Activated naive CD8-positive, alpha-beta T cell treated with anti-CD3 and anti-CD28 coated beads for 36 hours (primary cell): Measurements from ENCODE around the gene GOT1. TPM values are rescaled to one million over a fixed set of nuclear protein-coding genes. Genes with fewer than 3 reads are reported as not detected.

ENCODE experiments used
- DNase-seq: peaks from one replicate; pipeline ENCODE4 v3.0.0; 2021
- H3K27ac Mint-ChIP-seq: one replicate; pipeline ENCODE4 v1.8.0; 2022; ENCODE audit warnings: mild to moderate bottlenecking, moderate library complexity, mixed read lengths
- H3K27me3 Mint-ChIP-seq: one replicate; pipeline ENCODE4 v1.8.0; 2022; ENCODE audit warnings: mild to moderate bottlenecking, mixed read lengths
- H3K36me3 Mint-ChIP-seq: one replicate; pipeline ENCODE4 v1.8.0; 2021; ENCODE audit warnings: mild to moderate bottlenecking, mixed read lengths
- H3K4me1 Mint-ChIP-seq: one replicate; pipeline ENCODE4 v1.8.0; 2021; ENCODE audit warnings: mixed read lengths
- H3K4me3 Mint-ChIP-seq: one replicate; pipeline ENCODE4 v1.8.0; 2022; ENCODE audit warnings: mild to moderate bottlenecking, moderate library complexity, mixed read lengths
- H3K9me3 Mint-ChIP-seq: one replicate; pipeline ENCODE4 v1.8.0; 2022; ENCODE audit warnings: mixed read lengths
- total RNA-seq, 2 experiments: library from RNA; stranded (reverse); gene quantifications; one replicate each; pipeline ENCODE4 v1.2.3, GENCODE V29; 2021

GOT1 gene
- total RNA-seq, 2 experiments from 2014 or later, result 50.8 to 53.9 TPM

DNA sequence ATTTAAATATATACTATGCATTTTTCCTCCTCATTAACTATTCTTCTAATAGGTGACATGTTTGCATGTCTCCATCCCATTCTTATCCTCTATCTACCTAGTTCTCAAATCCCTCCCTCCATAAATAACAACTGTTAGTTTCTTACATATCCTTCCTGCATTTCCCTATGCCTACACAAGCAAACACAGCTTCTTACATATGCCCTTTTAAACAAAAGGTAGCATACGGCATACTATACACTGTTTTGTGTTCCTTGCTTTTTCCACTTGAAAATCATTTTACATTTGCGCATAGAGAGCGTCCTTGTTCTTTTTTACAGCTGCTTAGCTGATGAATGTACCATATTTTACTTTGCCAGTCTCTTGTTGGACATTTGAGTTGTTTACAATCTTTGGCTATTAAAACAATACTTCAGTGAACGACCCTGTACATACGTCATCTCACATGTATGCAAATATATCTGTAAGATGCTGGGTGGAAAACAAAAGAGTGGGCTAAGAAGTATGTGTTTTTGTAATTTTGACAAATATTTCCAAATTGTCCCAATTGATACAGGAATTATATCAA, 7.8 kb downstream of the GOT1 start:
- no peaks in the 10 kb centered on the region for H3K27me3 Mint-ChIP-seq
- no peaks in the 10 kb centered on the region for H3K9me3 Mint-ChIP-seq

DNA sequence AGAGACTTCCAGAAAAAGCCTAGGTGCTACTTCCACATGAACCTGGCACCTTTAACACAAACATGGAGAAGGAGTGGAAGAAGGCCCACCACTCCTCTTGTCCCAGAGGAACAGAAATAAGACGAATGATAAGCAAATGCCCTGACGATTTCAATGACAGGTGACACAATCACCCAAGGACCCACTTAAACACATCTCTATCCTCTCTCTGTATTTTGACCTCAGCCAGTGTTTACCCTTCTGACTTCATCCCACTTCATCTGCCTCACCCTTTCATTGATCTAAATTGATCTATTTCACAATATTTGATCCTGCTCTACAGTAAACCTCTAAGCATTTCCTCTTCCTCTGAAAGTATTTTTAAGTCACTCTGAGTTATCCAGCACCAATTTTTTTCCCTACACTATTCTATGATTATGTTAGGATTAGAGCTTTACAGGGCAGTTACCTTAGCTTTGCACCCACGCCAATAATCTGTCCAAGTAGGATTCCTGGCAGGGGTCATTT, 9.1 kb downstream of the GOT1 start:
- Mint-ChIP-seq H3K9me3 (peaks cover 1% of the 10 kb centered on the region), H3K27me3 (no peaks in the 10 kb centered on the region), H3K4me1 (no peaks in the 10 kb centered on the region), H3K27ac (no peak overlapping the region), H3K36me3 (peaks cover 37% of the 10 kb centered on the region), H3K4me3 (no peak overlapping the region)
- no peak for DNase-seq

More for the DNA sequence above, 7.8 kb downstream of the GOT1 start:
- no peak for DNase-seq
- no peak overlapping the region for H3K27ac Mint-ChIP-seq
- peaks cover 5% of the 10 kb centered on the region for H3K4me1 Mint-ChIP-seq
- peaks cover 27% of the 10 kb centered on the region for H3K36me3 Mint-ChIP-seq
- no peak overlapping the region for H3K4me3 Mint-ChIP-seq

DNA sequence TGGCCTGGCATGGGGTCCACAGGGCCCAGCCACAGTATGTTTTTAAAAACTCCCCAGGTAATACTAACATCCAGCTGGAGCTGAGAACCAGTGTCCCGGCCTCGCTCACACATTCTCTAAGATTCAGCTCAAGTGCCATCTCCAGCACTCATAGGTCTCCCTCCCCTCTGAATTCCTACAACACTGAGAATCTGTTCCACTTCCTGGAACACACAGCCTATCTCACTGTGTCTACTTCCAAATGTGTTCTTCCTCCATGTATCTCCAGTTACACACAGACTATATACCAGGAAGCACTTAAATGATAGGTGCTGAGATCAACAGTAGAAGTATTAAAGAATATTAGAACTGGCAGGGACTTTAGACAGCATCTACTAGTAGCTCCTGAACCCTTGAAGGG, 10.7 kb downstream of the GOT1 start:
- peaks cover 2% of the 10 kb centered on the region for H3K4me1 Mint-ChIP-seq
- peaks cover 47% of the 10 kb centered on the region for H3K36me3 Mint-ChIP-seq
- H3K27me3 Mint-ChIP-seq, result no peaks in the 10 kb centered on the region
- no peak overlapping the region for H3K4me3 Mint-ChIP-seq
- no peak for DNase-seq
- peaks cover 1% of the 10 kb centered on the region for H3K9me3 Mint-ChIP-seq
- no peak overlapping the region for H3K27ac Mint-ChIP-seq

DNA sequence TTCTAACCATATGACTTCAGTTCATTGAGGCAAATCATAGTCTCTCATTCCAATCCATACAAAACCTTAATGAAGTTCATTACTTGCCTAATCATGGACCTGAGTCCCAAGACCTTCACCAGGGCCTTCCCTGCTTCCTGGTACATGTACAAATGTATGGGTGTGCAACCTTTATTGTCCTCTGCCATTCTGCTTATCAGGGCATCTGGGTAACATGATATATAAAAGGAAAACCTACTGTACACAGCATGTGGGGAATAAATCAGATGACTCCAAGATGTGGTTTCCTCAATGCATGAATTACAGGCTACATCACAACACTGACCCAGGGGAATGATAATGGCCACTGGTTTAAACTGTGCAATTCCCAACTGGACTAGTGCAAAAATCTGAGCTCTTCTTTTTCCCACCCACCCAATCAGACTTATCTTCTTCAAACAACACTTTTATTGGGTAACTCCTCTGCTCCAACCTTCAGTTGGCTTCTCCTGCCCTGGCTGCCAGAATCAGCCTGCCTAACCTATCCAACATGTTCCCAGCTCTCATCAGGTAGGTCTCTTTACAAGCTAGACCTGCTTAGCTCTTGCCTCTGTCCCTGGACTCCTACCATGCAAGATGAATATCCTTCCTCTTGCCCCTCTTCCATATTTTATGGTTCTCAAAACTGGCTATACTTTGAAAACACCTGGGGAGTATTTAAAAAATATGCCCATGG, 11.4 kb downstream of the GOT1 start:
- peaks cover 52% of the 10 kb centered on the region for H3K36me3 Mint-ChIP-seq
- no peak overlapping the region for H3K4me3 Mint-ChIP-seq
- no peak for DNase-seq
- no peak overlapping the region for H3K27ac Mint-ChIP-seq
- peaks cover 1% of the 10 kb centered on the region for H3K9me3 Mint-ChIP-seq
- H3K4me1 Mint-ChIP-seq, result peaks cover 2% of the 10 kb centered on the region
- no peaks in the 10 kb centered on the region for H3K27me3 Mint-ChIP-seq

DNA sequence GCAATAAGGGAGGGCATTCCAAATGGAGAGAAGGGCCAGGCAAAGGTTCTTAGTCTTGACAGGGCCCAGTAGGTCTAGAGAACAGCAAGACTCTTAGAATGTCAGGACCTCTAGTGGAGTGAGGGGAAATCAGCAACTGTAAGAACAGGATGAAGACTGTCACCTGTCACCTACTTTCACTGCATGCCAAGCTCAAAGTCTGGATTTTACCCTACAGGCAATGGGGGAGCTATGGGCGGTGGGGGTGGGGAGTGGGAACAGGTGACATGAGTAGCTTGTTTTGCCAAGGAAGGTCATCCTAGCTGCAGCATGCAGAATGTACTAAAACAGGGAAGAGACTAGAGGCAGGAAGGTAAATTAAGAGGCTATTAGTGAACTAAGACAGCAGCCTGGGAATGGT, 18.3 kb downstream of the GOT1 start:
- Mint-ChIP-seq H3K4me3 (no peak overlapping the region), H3K27ac (no peak overlapping the region), H3K27me3 (no peaks in the 10 kb centered on the region), H3K4me1 (peaks cover 2% of the 10 kb centered on the region), H3K36me3 (peaks cover 33% of the 10 kb centered on the region), H3K9me3 (peaks cover 1% of the 10 kb centered on the region)
- DNase-seq, result no peak

DNA sequence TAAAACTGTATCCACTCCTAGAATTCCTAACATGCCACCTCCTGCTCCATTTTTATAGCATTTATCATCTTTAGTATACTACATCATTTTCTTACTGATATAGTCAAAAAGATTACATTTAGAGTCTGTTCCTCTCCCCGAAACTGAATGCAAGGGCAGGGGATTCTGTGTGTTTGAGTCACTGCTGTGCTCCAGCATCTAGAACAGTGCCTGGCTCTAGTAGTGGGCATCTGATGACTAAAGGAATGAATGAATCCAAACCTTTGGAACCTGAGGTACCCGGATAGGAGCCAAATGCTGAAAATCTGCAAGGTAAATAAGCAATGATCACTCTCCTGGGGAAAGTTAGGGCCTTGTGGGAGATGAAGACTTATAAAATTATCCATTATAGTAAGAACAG, 18.9 kb downstream of the GOT1 start:
- peaks cover 1% of the 10 kb centered on the region for H3K9me3 Mint-ChIP-seq
- no peak overlapping the region for H3K27ac Mint-ChIP-seq
- H3K36me3 Mint-ChIP-seq, result peaks cover 31% of the 10 kb centered on the region
- no peak overlapping the region for H3K4me3 Mint-ChIP-seq
- H3K27me3 Mint-ChIP-seq, result no peaks in the 10 kb centered on the region
- peaks cover 2% of the 10 kb centered on the region for H3K4me1 Mint-ChIP-seq
- DNase-seq, result no peak

DNA sequence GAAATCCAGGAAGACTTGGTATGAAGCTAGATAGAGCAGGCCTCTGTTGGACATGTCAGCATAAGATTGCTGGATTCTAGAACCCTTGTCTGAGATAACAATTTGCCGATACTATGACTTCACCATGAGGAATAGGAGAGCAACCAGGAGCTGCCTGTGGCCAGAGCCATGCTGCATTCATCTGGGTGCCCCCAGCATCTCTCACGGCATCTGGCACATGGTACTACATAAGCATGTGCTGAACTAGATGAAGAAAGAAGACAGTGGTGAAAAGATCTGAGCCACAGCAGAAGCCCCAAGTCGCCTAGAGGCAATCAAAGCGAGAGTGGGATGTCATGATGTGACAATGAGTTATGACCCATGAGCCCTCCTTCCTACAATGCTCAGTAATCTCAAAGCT, 19.5 kb downstream of the GOT1 start:
- Mint-ChIP-seq H3K27me3 (no peaks in the 10 kb centered on the region), H3K4me3 (no peak overlapping the region)

DNA sequence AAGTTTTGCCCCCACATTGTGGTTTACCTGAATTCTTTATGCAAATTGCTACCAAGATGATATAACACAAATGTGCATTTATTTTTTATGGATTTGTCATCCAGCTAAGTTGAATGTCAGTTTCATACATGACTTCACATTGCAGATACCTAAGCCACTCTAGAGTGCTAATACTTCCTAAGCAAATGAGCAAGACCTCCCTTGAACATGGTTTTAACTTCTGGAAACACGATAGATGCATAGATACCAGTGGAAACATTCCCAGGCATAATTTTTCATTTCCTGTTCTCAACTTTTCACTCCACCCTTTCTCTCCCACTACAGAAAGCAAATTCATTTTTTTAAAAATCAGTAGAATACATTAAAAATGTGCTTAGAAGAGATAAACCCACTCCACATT, 20.3 kb downstream of the GOT1 start:
- Mint-ChIP-seq H3K9me3 (no peaks in the 10 kb centered on the region), H3K4me1 (peaks cover under 1% of the 10 kb centered on the region), H3K4me3 (no peak overlapping the region), H3K27ac (no peak overlapping the region), H3K27me3 (no peaks in the 10 kb centered on the region), H3K36me3 (peaks cover 24% of the 10 kb centered on the region)
- DNase-seq, result no peak

More for the DNA sequence above, 19.5 kb downstream of the GOT1 start:
- H3K36me3 Mint-ChIP-seq, result peaks cover 27% of the 10 kb centered on the region
- no peak for DNase-seq
- H3K4me1 Mint-ChIP-seq, result peaks cover 2% of the 10 kb centered on the region
- no peaks in the 10 kb centered on the region for H3K9me3 Mint-ChIP-seq
- H3K27ac Mint-ChIP-seq, result no peak overlapping the region

DNA sequence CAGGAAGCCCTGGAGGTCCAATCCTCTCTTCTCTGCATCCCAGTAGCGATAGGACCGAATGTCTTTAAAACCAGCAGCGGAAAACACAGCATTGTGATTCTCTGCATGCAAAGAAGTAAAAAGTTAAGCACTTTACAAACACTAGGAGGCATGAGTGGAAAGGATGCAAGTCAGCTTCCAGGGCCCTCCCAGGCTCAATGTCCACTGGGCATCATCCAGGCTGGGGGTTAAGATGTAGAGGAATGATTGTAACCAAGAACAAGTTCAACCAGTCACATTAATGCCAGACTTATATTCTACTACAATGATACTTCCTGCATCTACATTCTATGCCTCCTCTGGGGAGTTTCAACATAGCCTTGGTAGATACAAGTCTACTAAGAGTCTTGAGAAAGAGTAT, 24.3 kb downstream of the GOT1 start:
- Mint-ChIP-seq H3K27me3 (no peaks in the 10 kb centered on the region), H3K27ac (no peak overlapping the region), H3K4me3 (no peak overlapping the region), H3K9me3 (no peaks in the 10 kb centered on the region), H3K4me1 (no peaks in the 10 kb centered on the region), H3K36me3 (peaks cover 14% of the 10 kb centered on the region)
- no peak for DNase-seq

DNA sequence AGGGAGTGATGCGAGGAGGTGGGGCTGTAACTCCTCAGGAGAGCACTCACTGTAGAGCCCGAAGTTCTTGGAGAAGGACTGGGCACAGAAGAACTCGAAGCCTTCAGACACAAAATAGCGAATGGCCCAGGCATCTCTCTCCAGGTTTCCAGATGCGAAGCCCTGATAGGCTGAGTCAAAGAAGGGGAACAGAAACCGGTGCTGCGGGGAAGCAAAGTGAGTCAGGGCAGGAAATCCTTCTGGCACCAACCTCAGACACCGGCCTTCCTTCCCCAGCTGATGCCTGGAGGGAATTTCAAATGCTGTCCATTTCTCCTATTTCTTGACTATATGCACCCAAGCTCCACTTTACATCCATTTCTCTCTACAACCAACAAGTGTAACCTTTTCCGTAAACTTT, 26.8 kb downstream of the GOT1 start:
- no peaks in the 10 kb centered on the region for H3K4me1 Mint-ChIP-seq

DNA sequence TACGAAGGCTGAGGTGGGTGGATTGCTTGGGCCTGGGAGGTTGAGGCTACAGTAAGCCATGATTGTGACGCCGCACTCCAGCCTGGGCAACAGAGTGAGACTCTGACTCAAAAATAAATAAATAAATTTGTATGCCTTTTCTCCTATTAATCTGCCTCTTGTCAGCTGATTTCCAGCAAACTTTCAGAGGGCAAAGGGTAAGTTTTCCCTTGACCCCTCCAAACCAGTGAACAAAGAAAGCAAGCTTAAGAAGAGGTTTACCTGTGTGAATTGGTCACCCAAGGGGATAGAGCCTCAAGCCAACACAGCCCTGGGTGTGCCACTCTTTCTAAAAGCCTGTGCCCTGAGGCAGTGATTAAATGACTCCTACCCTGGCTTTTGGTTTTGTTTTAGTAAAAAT, 30.8 kb downstream of the GOT1 start:
- no peak overlapping the region for H3K4me3 Mint-ChIP-seq
- H3K27me3 Mint-ChIP-seq, result no peaks in the 10 kb centered on the region
- H3K9me3 Mint-ChIP-seq, result no peaks in the 10 kb centered on the region
- no peak for DNase-seq
- H3K36me3 Mint-ChIP-seq, result peaks cover 3% of the 10 kb centered on the region
- no peak overlapping the region for H3K27ac Mint-ChIP-seq
- peaks cover 3% of the 10 kb centered on the region for H3K4me1 Mint-ChIP-seq

More for the DNA sequence above, 26.8 kb downstream of the GOT1 start:
- H3K36me3 Mint-ChIP-seq, result peaks cover 14% of the 10 kb centered on the region
- DNase-seq, result no peak
- no peak overlapping the region for H3K27ac Mint-ChIP-seq
- H3K9me3 Mint-ChIP-seq, result no peaks in the 10 kb centered on the region
- no peak overlapping the region for H3K4me3 Mint-ChIP-seq
- H3K27me3 Mint-ChIP-seq, result no peaks in the 10 kb centered on the region

DNA sequence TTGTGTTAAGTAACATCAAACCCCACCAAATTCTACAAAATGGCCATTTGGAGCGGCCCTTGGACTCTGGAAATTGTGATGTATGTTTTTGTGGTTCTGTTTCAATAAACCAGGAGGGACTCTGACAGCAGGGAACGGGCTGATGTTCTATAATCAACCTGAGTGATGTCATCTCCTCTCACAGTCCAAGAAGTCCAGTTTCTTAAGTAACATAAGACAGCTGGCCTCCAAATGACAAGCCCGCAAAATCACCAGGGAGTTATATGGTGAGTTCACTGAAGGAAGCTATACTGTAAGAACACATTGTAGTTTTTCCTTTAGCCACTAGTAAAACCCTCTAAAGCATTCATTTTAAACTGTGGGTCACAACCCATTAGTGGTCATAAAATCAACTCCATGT, 34.0 kb downstream of the GOT1 start:
- H3K9me3 Mint-ChIP-seq, result no peaks in the 10 kb centered on the region
- no peaks in the 10 kb centered on the region for H3K36me3 Mint-ChIP-seq
- no peaks in the 10 kb centered on the region for H3K27me3 Mint-ChIP-seq
- H3K4me1 Mint-ChIP-seq, result peaks cover 5% of the 10 kb centered on the region
- H3K27ac Mint-ChIP-seq, result no peak overlapping the region
- no peak for DNase-seq
- H3K4me3 Mint-ChIP-seq, result no peak overlapping the region

DNA sequence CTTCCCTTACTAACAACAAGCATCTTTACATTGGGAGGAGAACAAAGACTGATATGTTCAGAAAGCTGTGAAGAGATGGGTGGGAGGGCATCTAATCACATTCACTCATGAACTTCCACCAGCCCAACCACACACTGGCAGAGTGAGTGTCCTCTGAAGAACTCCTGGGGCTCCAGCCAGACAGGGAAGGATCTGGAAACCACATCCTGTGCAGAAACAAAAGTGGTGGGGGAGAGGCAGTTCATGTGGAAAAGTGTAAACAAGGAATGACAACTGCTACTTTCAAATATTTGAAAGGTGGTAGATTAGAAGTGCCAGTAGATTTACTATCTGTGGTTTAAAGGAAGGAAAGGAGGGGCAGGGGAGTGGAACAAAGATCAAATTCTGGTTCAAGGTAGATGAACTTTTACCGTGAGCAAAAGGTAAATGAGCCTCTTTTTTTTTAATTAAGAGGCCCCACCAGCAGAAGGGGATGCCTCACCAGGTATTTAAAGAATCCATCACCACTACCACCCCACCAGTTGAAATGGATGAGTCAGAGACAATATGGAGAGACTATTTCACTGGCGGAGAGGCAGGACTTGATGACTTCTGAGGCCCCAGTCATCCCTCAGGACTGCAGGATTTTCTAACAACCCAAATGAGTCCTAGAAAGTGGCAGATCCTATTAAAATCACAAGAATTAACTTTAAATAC, 34.5 kb downstream of the GOT1 start:
- H3K9me3 Mint-ChIP-seq, result no peaks in the 10 kb centered on the region
- H3K4me1 Mint-ChIP-seq, result peaks cover 5% of the 10 kb centered on the region
- DNase-seq, result no peak
- no peak overlapping the region for H3K4me3 Mint-ChIP-seq
- H3K27me3 Mint-ChIP-seq, result no peaks in the 10 kb centered on the region
- no peaks in the 10 kb centered on the region for H3K36me3 Mint-ChIP-seq
- H3K27ac Mint-ChIP-seq, result no peak overlapping the region

DNA sequence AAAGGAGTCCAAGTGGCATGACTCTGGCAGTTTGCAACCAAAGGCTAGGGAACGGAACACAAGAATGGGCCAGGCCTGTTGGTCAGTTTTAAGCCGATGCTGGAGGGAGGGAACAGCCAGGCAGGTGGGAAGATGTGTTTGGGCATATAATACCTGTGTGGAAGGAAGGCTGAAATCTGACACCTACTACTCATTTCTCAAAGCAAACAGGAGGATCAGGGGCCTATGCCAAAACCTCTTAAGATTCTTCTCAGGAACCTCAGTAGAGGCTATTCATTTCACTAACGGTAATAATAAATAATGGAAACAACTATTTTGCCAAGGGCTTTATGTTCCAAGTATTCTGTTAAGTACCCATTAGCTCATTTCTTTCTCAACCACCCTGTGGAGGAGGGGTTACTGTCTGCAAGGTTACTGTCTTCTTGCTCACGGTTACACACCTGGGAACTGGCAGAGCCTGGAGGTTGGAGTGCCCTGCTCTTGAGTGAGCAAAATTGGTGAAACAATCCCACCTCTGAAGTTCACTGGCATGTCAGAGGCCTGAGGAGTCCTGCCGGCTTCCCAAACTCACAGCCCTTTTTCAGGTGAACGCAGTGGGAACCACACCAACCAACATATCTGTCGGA, 35.5 kb downstream of the GOT1 start:
- no peaks in the 10 kb centered on the region for H3K27me3 Mint-ChIP-seq
- H3K36me3 Mint-ChIP-seq, result no peaks in the 10 kb centered on the region
- DNase-seq, result no peak
- no peaks in the 10 kb centered on the region for H3K9me3 Mint-ChIP-seq
- H3K4me3 Mint-ChIP-seq, result no peak overlapping the region
- peaks cover 5% of the 10 kb centered on the region for H3K4me1 Mint-ChIP-seq
- no peak overlapping the region for H3K27ac Mint-ChIP-seq

DNA sequence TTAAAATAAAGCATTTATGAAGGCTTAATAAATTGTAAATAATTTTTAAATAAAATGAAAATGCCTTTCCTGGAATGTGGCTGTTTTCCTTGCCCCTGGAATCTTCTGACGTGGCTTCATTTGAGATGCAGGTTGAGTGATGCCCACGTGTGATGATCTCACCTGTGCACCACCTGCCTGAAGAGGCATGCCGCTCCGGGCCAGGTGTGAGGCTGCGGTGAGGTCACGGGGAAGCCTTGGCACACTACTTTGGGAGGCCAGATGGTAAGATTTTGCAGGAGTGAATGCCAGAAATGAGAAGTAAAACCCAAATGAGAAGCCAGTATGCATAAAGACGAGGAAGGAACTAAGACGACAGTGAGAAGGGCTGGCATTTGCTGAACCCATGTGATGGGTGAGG, 36.2 kb downstream of the GOT1 start:
- peaks cover 5% of the 10 kb centered on the region for H3K4me1 Mint-ChIP-seq
- no peaks in the 10 kb centered on the region for H3K27me3 Mint-ChIP-seq
- no peak overlapping the region for H3K27ac Mint-ChIP-seq
- no peaks in the 10 kb centered on the region for H3K36me3 Mint-ChIP-seq
- H3K4me3 Mint-ChIP-seq, result no peak overlapping the region
- no peaks in the 10 kb centered on the region for H3K9me3 Mint-ChIP-seq
- DNase-seq, result no peak
